Activated naive CD4-positive, alpha-beta T cell treated with anti-CD3 and anti-CD28 coated beads for 36 hours (primary cell): ENCODE results near the gene NPC2. TPM values are rescaled to one million over a fixed set of nuclear protein-coding genes. Genes with fewer than 3 reads are reported as not detected.
A peak's percentile ranks its signal among the peaks of the same experiment; 100 is the strongest.
"Not testable (repeated sequence)": the region's sequence is repeated elsewhere in the genome, so short reads cannot be mapped to it uniquely, and the experiment has no call there.

Source experiments
- CTCF ChIA-PET: fragments of 350-600 bp; sonication (Branson Sonifier 250); formaldehyde crosslinking; loops from one replicate; lab custom pipeline; 2021; ENCODE audit warnings: antibody characterized with exemption; lab: Charles Lee
- DNase-seq: peaks from one replicate; pipeline ENCODE4 v3.0.0-alpha.2; 2020
- H3K27ac Mint-ChIP-seq: one replicate; pipeline ENCODE4 v1.8.0; 2021; ENCODE audit warnings: mild to moderate bottlenecking, mixed read lengths
- H3K27me3 Mint-ChIP-seq: one replicate; pipeline ENCODE4 v1.8.0; 2021; ENCODE audit warnings: low read depth, mixed read lengths
- H3K36me3 Mint-ChIP-seq: one replicate; pipeline ENCODE4 v1.8.0; 2021; ENCODE audit warnings: low read depth, mixed read lengths
- H3K4me1 Mint-ChIP-seq: one replicate; pipeline ENCODE4 v1.8.0; 2021; ENCODE audit warnings: low read depth, mixed read lengths
- H3K4me3 Mint-ChIP-seq: one replicate; pipeline ENCODE4 v1.8.0; 2021; ENCODE audit warnings: mild to moderate bottlenecking, moderate library complexity, mixed read lengths
- H3K9me3 Mint-ChIP-seq: one replicate; pipeline ENCODE4 v1.8.0; 2021; ENCODE audit warnings: mixed read lengths
- intact Hi-C: fragments of 100-400 bp; cut with micrococcal nuclease; formaldehyde crosslinking; loops from one replicate; pipeline ENCODE4 v1.15.1; 2023
- total RNA-seq, 2 experiments: library from RNA; stranded (reverse); gene quantifications; one replicate each; pipeline ENCODE4 v1.2.3, GENCODE V29; 2021

The NPC2 gene
- 10 to 100 TPM; 36.3 to 38.0 TPM for total RNA-seq

DNA sequence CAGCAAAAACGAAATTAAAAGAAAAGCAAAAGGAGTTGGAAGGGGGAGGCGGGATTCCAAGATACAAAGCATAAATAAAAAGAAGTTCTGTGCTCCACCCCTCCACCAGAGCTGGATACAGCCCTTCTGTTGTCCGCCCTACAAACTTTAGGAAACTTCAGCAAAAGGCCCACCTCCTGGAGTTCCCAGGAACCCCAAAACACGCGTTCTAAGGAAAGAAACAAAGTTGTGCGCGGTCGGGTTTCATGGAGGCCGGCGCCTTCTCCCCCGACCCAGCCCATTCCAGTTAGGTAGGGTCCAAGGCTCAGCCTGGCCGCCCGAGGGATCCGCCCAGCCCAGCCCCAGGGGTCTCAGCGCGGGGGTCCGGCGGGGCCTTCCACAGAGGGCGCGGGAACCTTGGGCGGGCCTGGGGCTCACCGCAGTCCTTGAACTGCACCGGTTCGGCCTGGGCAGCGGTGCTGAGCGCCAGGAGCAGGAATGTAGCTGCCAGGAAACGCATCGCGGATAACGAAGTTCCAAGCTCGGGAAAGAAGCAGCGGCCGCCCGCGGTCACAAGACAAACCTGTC, at the start of gene NPC2:
NPC2 (minus strand) TSS at position 530 of the 567 bp plus-strand sequence; CDS start at position 499, 31 bp downstream.
- intact Hi-C loops: loop anchor here (1.0 to 5.0 kb wide), 11 partner anchors 87 to 606 kb away; partner anchors contain the start of genes ALDH6A1, DLST, LIN52 and LTBP2
- no peak for DNase-seq
- H3K9me3 Mint-ChIP-seq: no peaks in the 10 kb centered on the region
- no peak within 1 kb of the TSS for H3K4me3 Mint-ChIP-seq
- peak within 1 kb of the TSS; percentile 86 for H3K27ac Mint-ChIP-seq
- peaks cover 27% of the 10 kb centered on the region for H3K4me1 Mint-ChIP-seq
- CTCF ChIA-PET: interaction anchor here (0.6 to 1.3 kb wide), 2 partner anchors 9 to 152 kb away, joined by 3 read pairs; no protein-coding TSS in a partner anchor
- no peaks in the 10 kb centered on the region for H3K36me3 Mint-ChIP-seq
- no peaks in the 10 kb centered on the region for H3K27me3 Mint-ChIP-seq

- intact Hi-C loops: no loop called here
- CTCF ChIA-PET: no interaction called here
- H3K27me3 Mint-ChIP-seq: no peaks in the 10 kb centered on the region
These were observed 49.1 kb upstream of the NPC2 start for GRCh38 chr14:74542056-74542685.

GRCh38 chr14:74541225-74541624, 48.1 kb upstream of the NPC2 start:
- Mint-ChIP-seq H3K36me3 (no peaks in the 10 kb centered on the region), H3K4me1 (no peaks in the 10 kb centered on the region), H3K9me3 (no peaks in the 10 kb centered on the region), H3K27me3 (no peaks in the 10 kb centered on the region), H3K27ac (no peak overlapping the region), H3K4me3 (no peak overlapping the region)
- intact Hi-C loops: no loop called here
- no peak for DNase-seq
- CTCF ChIA-PET: interaction anchor here (1.1 kb wide), 1 partner anchor 28 kb away, joined by 3 read pairs; no protein-coding TSS in a partner anchor

More at GRCh38 chr14:74542056-74542685, 49.1 kb upstream of the NPC2 start:
- Mint-ChIP-seq H3K36me3 (no peaks in the 10 kb centered on the region), H3K27ac (no peak overlapping the region), H3K9me3 (no peaks in the 10 kb centered on the region), H3K4me1 (no peaks in the 10 kb centered on the region), H3K4me3 (no peak overlapping the region)
- no peak for DNase-seq

GRCh38 chr14:74539503-74539902, 46.4 kb upstream of the NPC2 start:
- H3K27ac Mint-ChIP-seq: no peak overlapping the region
- intact Hi-C loops: no loop called here
- no peak for DNase-seq
- H3K36me3 Mint-ChIP-seq: no peaks in the 10 kb centered on the region
- CTCF ChIA-PET: no interaction called here
- H3K4me3 Mint-ChIP-seq: no peak overlapping the region
- no peaks in the 10 kb centered on the region for H3K4me1 Mint-ChIP-seq
- no peaks in the 10 kb centered on the region for H3K27me3 Mint-ChIP-seq
- H3K9me3 Mint-ChIP-seq: no peaks in the 10 kb centered on the region

- DNase-seq: no peak
- no peak overlapping the region for H3K27ac Mint-ChIP-seq
- H3K4me1 Mint-ChIP-seq: peaks cover under 1% of the 10 kb centered on the region
- CTCF ChIA-PET: no interaction called here
- H3K9me3 Mint-ChIP-seq: no peaks in the 10 kb centered on the region
- H3K4me3 Mint-ChIP-seq: no peak overlapping the region
- H3K36me3 Mint-ChIP-seq: no peaks in the 10 kb centered on the region
- H3K27me3 Mint-ChIP-seq: no peaks in the 10 kb centered on the region
- intact Hi-C loops: no loop called here
These were observed 45.6 kb upstream of the NPC2 start for GRCh38 chr14:74538411-74539391.

- H3K36me3 Mint-ChIP-seq, H3K4me1 Mint-ChIP-seq, H3K4me3 Mint-ChIP-seq, DNase-seq, intact Hi-C loops, CTCF ChIA-PET, H3K27ac Mint-ChIP-seq, H3K9me3 Mint-ChIP-seq, H3K27me3 Mint-ChIP-seq: not testable (repeated sequence)
These were observed 43.2 kb upstream of the NPC2 start for GRCh38 chr14:74536336-74536735.

GRCh38 chr14:74535756-74536325, 42.7 kb upstream of the NPC2 start:
- Mint-ChIP-seq H3K36me3 (no peaks in the 10 kb centered on the region), H3K9me3 (no peaks in the 10 kb centered on the region), H3K4me1 (peaks cover 6% of the 10 kb centered on the region), H3K4me3 (no peak overlapping the region), H3K27me3 (no peaks in the 10 kb centered on the region), H3K27ac (no peak overlapping the region)
- DNase-seq: no peak
- intact Hi-C loops: no loop called here
- CTCF ChIA-PET: interaction anchor here (1.1 kb wide), 1 partner anchor 206 kb away, joined by 3 read pairs; no protein-coding TSS in a partner anchor

- DNase-seq: peak; percentile 14
- CTCF ChIA-PET: no interaction called here
- Mint-ChIP-seq H3K27ac (no peak overlapping the region), H3K9me3 (no peaks in the 10 kb centered on the region), H3K27me3 (no peaks in the 10 kb centered on the region), H3K4me1 (peaks cover 6% of the 10 kb centered on the region), H3K4me3 (no peak overlapping the region), H3K36me3 (no peaks in the 10 kb centered on the region)
- intact Hi-C loops: no loop called here
These were observed 40.5 kb upstream of the NPC2 start for GRCh38 chr14:74533576-74533975.

DNA sequence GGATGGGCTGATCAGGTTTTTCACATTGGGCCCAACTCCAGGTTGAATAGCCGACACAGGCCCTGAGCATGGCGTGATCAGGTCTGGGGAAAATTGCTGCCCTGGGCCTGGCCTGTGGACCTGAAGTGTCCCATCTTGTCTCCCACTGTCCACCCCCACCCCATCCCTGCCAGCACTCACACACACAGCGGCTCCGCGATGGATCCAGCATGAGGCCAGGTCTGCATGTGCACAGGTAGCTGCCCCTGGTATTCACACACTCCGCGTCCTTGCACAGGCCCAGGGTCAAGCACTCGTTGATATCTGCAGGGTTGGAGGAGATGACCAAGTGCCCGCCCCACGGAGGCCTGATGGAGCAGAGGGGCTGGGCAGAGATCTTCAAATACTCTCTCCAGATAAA, 39.1 kb upstream of the NPC2 start:
- Mint-ChIP-seq H3K4me3 (no peak overlapping the region), H3K27ac (no peak overlapping the region), H3K4me1 (peaks cover 6% of the 10 kb centered on the region), H3K9me3 (no peaks in the 10 kb centered on the region), H3K27me3 (no peaks in the 10 kb centered on the region), H3K36me3 (no peaks in the 10 kb centered on the region)
- intact Hi-C loops: no loop called here
- CTCF ChIA-PET: interaction anchor here (0.6 kb wide), 2 partner anchors 18 to 47 kb away, joined by 3 read pairs; no protein-coding TSS in a partner anchor
- DNase-seq: no peak

GRCh38 chr14:74531467-74531866, 38.4 kb upstream of the NPC2 start:
- no peak overlapping the region for H3K4me3 Mint-ChIP-seq
- DNase-seq: peak; percentile 31
- H3K27me3 Mint-ChIP-seq: no peaks in the 10 kb centered on the region
- H3K4me1 Mint-ChIP-seq: peaks cover 6% of the 10 kb centered on the region
- CTCF ChIA-PET: interaction anchor here (0.6 kb wide), 1 partner anchor 12 kb away, joined by 3 read pairs; no protein-coding TSS in a partner anchor
- no peaks in the 10 kb centered on the region for H3K36me3 Mint-ChIP-seq
- no peak overlapping the region for H3K27ac Mint-ChIP-seq
- intact Hi-C loops: no loop called here
- H3K9me3 Mint-ChIP-seq: no peaks in the 10 kb centered on the region

- no peaks in the 10 kb centered on the region for H3K27me3 Mint-ChIP-seq
- CTCF ChIA-PET: no interaction called here
- H3K9me3 Mint-ChIP-seq: no peaks in the 10 kb centered on the region
- H3K36me3 Mint-ChIP-seq: no peaks in the 10 kb centered on the region
- no peak overlapping the region for H3K27ac Mint-ChIP-seq
- H3K4me1 Mint-ChIP-seq: peaks cover 6% of the 10 kb centered on the region
- no peak for DNase-seq
- no peak overlapping the region for H3K4me3 Mint-ChIP-seq
- intact Hi-C loops: no loop called here
These were observed 37.9 kb upstream of the NPC2 start for GRCh38 chr14:74531006-74531405.

DNA sequence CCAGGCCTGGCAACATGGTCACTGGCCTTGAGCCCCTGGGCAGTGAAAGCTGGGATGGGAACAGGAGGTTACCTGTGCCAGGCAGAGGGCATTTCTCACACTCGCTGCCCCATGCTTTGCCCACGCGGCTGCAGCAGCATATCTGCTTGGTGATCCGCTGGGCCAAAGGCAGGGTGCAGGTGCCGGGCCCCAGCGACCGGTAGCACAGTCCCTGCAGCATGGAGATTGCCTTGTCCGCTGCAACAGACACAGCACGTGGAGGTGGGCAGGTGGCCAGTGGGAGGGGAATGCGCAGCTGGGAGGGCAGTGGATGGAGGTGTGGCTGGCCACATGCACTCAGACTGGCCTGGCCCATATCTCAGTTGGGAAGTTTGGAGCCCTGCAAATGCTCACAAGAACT, 35.8 kb upstream of the NPC2 start:
- intact Hi-C loops: no loop called here
- Mint-ChIP-seq H3K9me3 (no peaks in the 10 kb centered on the region), H3K36me3 (no peaks in the 10 kb centered on the region), H3K4me1 (peaks cover 6% of the 10 kb centered on the region), H3K27me3 (no peaks in the 10 kb centered on the region), H3K27ac (no peak overlapping the region), H3K4me3 (no peak overlapping the region)
- CTCF ChIA-PET: interaction anchor here (1.5 kb wide), 1 partner anchor 81 kb away, joined by 4 read pairs; no protein-coding TSS in a partner anchor
- no peak for DNase-seq
